Measurements from ENCODE around the gene OXCT2.
"Not testable (repeated sequence)": the region's sequence is repeated elsewhere in the genome, so short reads cannot be mapped to it uniquely, and the experiment has no call there.

OXCT2 gene

GRCh38 chr1:39771022-39771532 lies at the start of gene OXCT2:
TSS of gene OXCT2 (minus strand) at chr1:39771348. CDS start at chr1:39771255, 93 bp downstream.
- not testable (repeated sequence) for TF ChIP-seq GATA2, GATA3 (IDR thresholded peaks at IDR 0.05; ENCODE audit: low read depth, low read length)

DNA sequence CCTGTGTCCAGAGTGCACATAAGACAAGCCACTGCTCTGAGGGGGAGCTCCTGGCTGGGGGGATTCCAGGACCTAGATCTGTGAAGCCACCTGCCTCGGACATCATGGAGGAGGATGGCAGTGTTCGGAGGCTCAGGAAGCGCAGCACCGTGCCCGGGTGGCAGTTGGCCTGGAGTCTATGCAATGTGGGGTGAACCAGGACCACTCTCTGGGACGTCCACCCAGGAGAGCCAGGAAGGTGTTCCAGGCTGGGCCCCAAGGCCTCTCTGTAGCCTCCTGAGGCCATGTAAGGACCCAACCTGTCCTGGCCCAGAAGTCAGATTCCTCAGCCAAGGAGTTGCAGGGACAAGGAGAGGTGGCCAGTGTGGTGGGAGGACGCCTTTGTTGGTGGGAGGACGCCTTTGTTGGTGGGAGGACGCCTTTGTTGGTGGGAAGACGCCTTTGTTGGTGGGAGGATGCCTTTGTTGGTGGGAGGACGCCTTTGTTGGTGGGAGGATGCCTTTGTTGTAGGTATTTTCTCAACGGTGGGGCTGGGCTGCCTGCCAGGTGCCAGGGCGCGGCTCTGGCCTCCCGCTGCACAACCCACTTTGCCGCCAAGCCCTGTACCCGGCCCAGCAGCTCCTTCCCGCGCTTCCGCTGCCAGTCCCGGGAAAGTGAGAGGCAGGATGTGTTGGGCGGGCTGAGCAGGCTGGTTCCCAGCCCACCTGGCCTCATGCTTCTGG lies 48.1 kb upstream of the OXCT2 start:
- TF ChIP-seq GATA3 (IDR thresholded peaks at IDR 0.05; ENCODE audit: low read depth, low read length) (no peak), GATA2 (IDR thresholded peaks at IDR 0.05; ENCODE audit: low read depth, low read length) (no peak)

GRCh38 chr1:39818482-39818881 lies 47.3 kb upstream of the OXCT2 start:
- TF ChIP-seq GATA2 (IDR thresholded peaks at IDR 0.05; ENCODE audit: low read depth, low read length): no peak
- TF ChIP-seq GATA3 (IDR thresholded peaks at IDR 0.05; ENCODE audit: low read depth, low read length): no peak

DNA sequence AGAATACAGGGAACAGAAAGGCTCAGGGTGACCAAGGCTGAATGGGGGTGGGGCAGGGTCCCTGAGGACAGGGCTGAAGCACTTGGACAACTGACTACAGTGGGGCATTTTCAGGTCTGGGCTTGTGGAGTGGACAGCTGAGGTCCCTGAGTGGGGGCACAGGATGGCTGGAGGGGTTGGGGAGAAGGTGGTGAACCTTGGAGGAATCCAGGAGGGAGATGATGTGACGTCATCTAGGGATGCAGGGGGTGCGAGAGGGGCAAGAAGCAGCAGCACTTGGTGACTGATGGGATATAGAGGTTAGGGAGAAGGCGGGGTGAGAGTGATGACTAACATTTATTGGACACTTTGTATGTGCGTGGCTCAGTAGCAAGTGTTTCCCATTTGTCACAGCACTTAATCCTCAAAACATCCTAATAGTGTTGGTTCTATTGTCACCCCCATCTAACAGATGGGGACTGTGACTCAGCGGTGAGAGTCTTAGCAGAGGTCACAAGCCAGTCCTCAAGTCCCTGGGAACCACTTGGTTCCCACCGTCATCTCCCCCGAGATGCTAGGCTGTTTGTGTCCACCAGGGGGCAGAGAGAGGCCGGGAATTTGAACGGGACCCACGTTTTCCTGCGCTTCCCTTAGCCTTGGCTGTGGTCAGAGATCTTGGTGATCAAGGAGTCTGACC lies 45.4 kb upstream of the OXCT2 start:
- TF ChIP-seq GATA3 (IDR thresholded peaks at IDR 0.05; ENCODE audit: low read depth, low read length): no peak
- no peak for TF ChIP-seq GATA2 (IDR thresholded peaks at IDR 0.05; ENCODE audit: low read depth, low read length)

DNA sequence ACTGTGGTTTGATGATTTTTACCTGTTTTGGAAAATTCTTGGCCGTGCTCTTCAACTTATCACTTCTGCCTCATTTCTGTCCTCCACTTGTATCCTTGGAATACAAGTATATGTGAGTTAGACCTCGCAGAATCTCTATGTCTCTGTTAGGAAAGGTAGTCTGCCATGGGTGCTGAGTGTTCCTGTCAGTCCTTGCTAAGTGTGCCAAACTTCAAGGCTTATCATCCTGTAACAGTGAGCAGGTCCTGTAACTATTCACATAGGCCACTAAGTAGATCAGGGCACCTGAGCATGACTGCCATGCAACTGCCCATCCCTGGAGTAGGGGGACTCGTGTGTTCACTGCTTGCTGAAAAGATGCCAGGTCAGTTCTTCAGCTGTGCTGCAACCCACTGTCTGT lies 41.8 kb upstream of the OXCT2 start:
- no peak for TF ChIP-seq GATA3 (IDR thresholded peaks at IDR 0.05; ENCODE audit: low read depth, low read length)
- no peak for TF ChIP-seq GATA2 (IDR thresholded peaks at IDR 0.05; ENCODE audit: low read depth, low read length)

DNA sequence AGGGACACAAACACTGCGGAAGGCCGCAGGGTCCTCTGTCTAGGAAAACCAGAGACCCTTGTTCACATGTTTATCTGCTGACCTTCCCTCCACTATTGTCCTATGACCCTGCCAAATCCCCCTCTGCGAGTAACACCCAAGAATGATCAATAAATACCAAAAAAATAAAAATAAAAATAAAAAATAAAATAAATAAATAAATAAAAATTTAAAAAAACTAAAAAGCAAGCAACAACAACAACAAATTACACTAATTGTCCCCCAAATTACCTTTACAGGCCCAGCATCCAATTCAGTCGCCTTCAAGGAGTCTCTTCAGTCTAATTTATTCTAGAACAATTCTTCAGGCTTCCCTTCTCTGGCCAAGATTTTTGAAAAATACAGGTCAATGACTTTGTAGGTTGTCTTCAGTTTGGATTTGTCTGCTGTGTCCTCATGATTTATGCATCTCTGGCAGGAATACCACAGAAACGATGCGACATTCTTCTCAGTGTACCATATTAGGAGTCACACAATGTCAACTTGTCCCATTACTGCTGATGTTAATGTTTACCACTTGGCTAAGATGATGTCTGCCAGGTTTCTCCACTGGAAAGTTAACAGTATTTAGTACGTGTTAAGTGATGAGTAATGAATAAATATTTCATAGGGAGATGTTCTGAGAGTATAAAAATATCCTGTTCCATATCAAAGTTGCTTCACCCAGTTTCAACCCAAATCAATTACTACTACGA lies 37.8 kb upstream of the OXCT2 start:
- TF ChIP-seq GATA2 (IDR thresholded peaks at IDR 0.05; ENCODE audit: low read depth, low read length) (no peak), GATA3 (IDR thresholded peaks at IDR 0.05; ENCODE audit: low read depth, low read length) (no peak)

DNA sequence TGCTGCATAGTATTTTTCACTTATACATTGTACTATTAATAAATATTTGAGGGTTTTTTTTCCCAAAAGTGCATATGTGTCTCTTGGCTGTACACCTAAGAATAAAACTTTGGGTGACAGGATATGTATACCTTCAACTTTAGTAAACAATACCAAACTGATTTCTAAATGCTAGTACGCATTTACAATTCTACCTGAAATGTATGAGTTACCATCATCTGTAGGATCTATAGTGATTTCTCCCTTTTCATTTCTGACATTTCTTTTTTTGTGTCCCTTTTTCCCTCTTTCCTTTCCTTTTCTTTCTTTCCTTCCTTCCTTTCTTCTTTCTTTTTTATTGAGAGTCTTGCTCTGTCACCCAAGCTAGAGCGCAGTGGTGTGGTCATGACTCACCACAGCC lies 34.2 kb upstream of the OXCT2 start:
- no peak for TF ChIP-seq GATA3 (IDR thresholded peaks at IDR 0.05; ENCODE audit: low read depth, low read length)
- no peak for TF ChIP-seq GATA2 (IDR thresholded peaks at IDR 0.05; ENCODE audit: low read depth, low read length)

DNA sequence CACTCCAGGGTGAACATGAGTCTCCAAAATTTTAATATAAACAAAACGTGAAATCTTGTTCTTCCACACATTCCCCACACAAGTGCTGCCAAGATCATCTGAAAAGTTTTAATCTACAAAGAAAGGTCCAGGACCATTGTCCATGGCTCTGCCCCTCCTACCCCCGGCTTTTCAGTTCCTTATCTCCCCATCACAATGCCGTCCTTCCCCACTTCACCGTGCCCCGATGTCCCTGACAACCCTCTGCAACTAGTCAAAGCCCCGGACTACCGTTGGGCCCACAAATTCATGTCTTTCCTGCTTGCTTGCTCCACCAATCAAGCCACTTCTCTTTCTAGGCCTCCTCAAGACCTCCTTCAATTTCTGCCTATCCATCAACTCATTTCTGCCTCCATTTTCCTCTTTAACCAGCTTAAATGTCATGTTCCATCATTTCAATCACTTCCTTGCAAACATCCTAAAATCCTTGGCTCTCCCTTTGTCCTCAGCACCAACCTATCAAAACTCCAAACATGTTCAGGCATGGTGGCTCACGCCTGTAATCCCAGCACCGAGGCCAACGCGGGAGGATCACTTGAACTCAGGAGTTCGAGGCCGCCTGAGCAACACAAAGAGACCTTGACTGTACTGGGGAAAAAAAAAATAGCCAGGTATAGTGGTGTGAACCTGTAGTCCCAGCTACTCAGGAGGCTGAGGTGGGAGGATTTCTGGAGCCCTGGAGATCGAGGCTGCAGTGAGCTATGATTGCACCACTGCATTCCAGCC lies 31.5 kb upstream of the OXCT2 start:
- TF ChIP-seq GATA2 (IDR thresholded peaks at IDR 0.05; ENCODE audit: low read depth, low read length): no peak

- no peak for TF ChIP-seq GATA2 (IDR thresholded peaks at IDR 0.05; ENCODE audit: low read depth, low read length)
- TF ChIP-seq GATA3 (IDR thresholded peaks at IDR 0.05; ENCODE audit: low read depth, low read length): no peak
These were observed 29.3 kb upstream of the OXCT2 start for GRCh38 chr1:39800471-39800835.

DNA sequence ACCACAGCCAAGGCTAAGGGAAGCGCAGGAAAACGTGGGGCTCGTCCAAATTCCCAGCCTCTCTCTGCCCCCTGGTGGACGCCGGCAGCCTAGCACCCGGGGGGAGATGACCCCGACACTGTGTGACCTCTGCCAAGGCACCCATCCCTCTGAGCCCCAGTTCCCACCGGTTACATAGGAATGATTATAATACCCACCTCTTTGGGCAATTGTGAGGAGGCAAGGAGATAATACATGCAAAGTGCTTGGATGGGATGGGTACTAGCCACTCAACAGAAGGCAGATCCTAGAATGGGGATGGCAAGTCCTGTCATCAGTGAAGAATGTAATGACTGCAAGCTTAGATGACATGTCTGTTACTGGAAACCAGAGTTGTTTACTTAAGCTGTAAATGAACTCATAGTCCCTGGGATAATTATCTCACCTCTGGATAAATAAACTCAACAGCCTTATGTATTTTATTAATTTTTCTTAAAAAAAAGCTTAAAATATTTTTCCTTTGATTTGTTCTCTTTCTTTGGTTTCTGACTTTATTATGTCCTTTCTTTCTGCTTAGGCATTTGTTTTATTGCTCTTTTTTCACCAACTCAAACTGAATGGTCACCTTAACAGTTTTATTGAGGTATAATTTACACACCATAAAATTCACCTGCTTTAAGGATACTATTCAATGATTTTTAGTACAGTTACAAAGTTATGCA lies 28.8 kb upstream of the OXCT2 start:
- TF ChIP-seq GATA2 (IDR thresholded peaks at IDR 0.05; ENCODE audit: low read depth, low read length): no peak
- TF ChIP-seq GATA3 (IDR thresholded peaks at IDR 0.05; ENCODE audit: low read depth, low read length): no peak

DNA sequence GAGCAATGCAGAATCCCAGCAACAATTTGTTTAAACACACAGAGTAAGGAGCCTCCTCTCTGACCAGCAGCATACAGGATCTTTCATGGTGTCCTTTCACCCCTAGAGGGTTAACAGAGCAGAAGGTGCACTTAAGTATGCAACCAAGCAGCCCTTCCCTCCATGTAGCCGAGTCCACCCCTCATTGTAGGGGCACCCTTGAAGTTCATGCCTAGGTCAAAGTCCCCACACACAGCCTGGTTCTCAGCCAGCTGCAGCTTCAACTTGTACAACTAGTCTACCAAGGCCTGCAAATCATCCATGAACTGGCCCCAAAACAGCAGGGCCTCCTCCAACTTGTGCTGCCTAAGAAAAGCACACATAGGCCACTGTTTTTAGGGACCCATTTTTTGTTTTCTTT lies 24.5 kb upstream of the OXCT2 start:
- TF ChIP-seq GATA2 (IDR thresholded peaks at IDR 0.05; ENCODE audit: low read depth, low read length) (no peak), GATA3 (IDR thresholded peaks at IDR 0.05; ENCODE audit: low read depth, low read length) (no peak)

DNA sequence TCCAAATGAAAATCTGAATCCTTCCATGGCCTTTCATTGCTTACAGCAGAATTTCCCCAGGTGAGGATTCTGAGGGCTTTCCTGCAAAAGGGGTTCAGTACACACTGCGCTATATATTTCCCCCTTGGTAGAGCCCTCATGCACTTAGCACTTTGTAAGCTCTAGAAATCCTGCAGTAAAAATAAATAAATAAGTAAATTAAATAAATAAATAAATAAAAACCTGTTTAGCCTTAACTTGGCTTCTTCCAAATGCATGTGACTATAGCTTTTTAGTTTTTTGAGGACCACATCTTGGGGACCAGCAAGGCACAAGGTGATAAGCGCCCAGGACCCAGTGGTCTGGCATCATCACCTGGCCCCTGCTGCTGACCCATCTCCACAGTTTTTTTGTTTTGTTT lies 20.7 kb upstream of the OXCT2 start:
- TF ChIP-seq GATA2 (IDR thresholded peaks at IDR 0.05; ENCODE audit: low read depth, low read length) (no peak), GATA3 (IDR thresholded peaks at IDR 0.05; ENCODE audit: low read depth, low read length) (no peak)

DNA sequence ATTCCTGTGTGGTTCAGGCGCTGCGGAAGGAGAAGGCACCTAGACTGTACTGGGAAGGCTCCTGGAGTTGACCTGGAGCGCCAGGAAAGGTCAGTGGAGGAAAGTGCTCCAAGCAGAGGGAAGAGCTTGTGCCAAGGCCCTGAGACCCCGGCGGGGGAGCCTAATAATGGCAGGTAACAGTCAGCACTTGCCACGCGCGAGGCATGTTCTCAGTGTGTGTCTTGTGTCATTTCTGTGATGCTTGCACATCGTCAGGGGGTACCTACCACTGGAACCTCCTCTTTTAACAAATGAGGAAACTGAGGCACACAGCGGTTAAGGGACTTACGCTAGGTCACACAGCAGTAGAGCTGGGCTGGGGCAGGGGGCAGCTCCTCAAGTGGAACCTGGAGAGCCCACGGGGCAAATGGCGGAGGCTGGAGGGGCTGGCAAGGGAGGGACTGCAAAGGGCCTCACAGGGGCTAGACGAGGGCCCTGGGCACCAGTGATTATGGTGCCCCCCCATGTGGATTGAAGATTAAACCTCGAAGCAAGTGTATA lies 18.5 kb upstream of the OXCT2 start:
- TF ChIP-seq GATA3 (IDR thresholded peaks at IDR 0.05; ENCODE audit: low read depth, low read length) (no peak), GATA2 (IDR thresholded peaks at IDR 0.05; ENCODE audit: low read depth, low read length) (no peak)

Data from SH-SY5Y (cell line).